Activated CD4-positive, alpha-beta T cell treated with anti-CD3 and anti-CD28 coated beads, Interleukin-2, amount 10 ng/mL, durations not matched to agents 7 days and 5 days (primary cell): ENCODE measurements around the gene SNPH. TPM values are rescaled to one million over a fixed set of nuclear protein-coding genes. Genes with fewer than 3 reads are reported as not detected.

Source experiments
- CTCF ChIA-PET: fragments of 350-600 bp; sonication (Branson Sonifier 250); formaldehyde crosslinking; loops from one replicate; lab custom pipeline; 2021; ENCODE audit warnings: antibody characterized with exemption; lab: Charles Lee
- POLR2A ChIA-PET: fragments of 350-600 bp; sonication (Branson Sonifier 250); formaldehyde crosslinking; loops from one replicate; lab custom pipeline; 2021; ENCODE audit warnings: antibody characterized with exemption; lab: Charles Lee
- DNase-seq: peaks from one replicate; pipeline ENCODE4 v3.0.0-alpha.2; 2020
- H3K27ac Mint-ChIP-seq: one replicate; pipeline ENCODE4 v1.8.0; 2021; ENCODE audit warnings: mild to moderate bottlenecking, moderate library complexity, mixed read lengths
- H3K27me3 Mint-ChIP-seq: one replicate; pipeline ENCODE4 v1.8.0; 2021; ENCODE audit warnings: mixed read lengths
- H3K36me3 Mint-ChIP-seq: one replicate; pipeline ENCODE4 v1.8.0; 2021; ENCODE audit warnings: low read depth, mixed read lengths
- H3K4me1 Mint-ChIP-seq: one replicate; pipeline ENCODE4 v1.8.0; 2021; ENCODE audit warnings: mixed read lengths
- H3K4me3 Mint-ChIP-seq: one replicate; pipeline ENCODE4 v1.8.0; 2021; ENCODE audit warnings: mild to moderate bottlenecking, moderate library complexity, mixed read lengths
- H3K9me3 Mint-ChIP-seq: one replicate; pipeline ENCODE4 v1.8.0; 2021; ENCODE audit warnings: mixed read lengths
- total RNA-seq, 2 experiments: library from RNA; stranded (reverse); gene quantifications; one replicate each; pipeline ENCODE4 v1.2.3, GENCODE V29; 2021

SNPH gene
- total RNA-seq, 2 experiments from 2014 or later: 7.3 to 8.4 TPM

- Mint-ChIP-seq H3K4me3 (no peak overlapping the region), H3K27ac (no peak overlapping the region), H3K9me3 (peaks cover 19% of the 10 kb centered on the region), H3K36me3 (peaks cover 23% of the 10 kb centered on the region), H3K27me3 (no peaks in the 10 kb centered on the region), H3K4me1 (peaks cover 26% of the 10 kb centered on the region)
- CTCF ChIA-PET: interaction anchor here (1.2 to 2.0 kb wide), 3 partner anchors 13 to 44 kb away, joined by 3 to 5 read pairs (median 3); no protein-coding TSS in a partner anchor
- POLR2A ChIA-PET: interaction anchor here (1.1 kb wide), 1 partner anchor 19 kb away, joined by 4 read pairs; no protein-coding TSS in a partner anchor
- DNase-seq: no peak
Observed at GRCh38 chr20:1345030-1345755, 79.1 kb downstream of the SNPH start.

- H3K4me1 Mint-ChIP-seq: peaks cover 28% of the 10 kb centered on the region
- peaks cover 28% of the 10 kb centered on the region for H3K36me3 Mint-ChIP-seq
- no peak for DNase-seq
- no peak overlapping the region for H3K4me3 Mint-ChIP-seq
- POLR2A ChIA-PET: no interaction called here
- H3K27ac Mint-ChIP-seq: no peak overlapping the region
- CTCF ChIA-PET: interaction anchor here (1.2 to 2.0 kb wide), 3 partner anchors 13 to 45 kb away, joined by 3 to 5 read pairs (median 3); no protein-coding TSS in a partner anchor
- H3K9me3 Mint-ChIP-seq: peaks cover 23% of the 10 kb centered on the region
- H3K27me3 Mint-ChIP-seq: no peaks in the 10 kb centered on the region
Observed at GRCh38 chr20:1345756-1346093, 79.6 kb downstream of the SNPH start.

GRCh38 chr20:1346315-1346969 is 80.3 kb downstream of the SNPH start:
- Mint-ChIP-seq H3K4me3 (no peak overlapping the region), H3K9me3 (peaks cover 24% of the 10 kb centered on the region), H3K4me1 (peaks cover 28% of the 10 kb centered on the region), H3K27ac (peak overlapping the region; percentile 43), H3K27me3 (no peaks in the 10 kb centered on the region), H3K36me3 (peaks cover 34% of the 10 kb centered on the region)
- CTCF ChIA-PET: interaction anchor here (1.7 kb wide), 1 partner anchor 21 kb away, joined by 3 read pairs; no protein-coding TSS in a partner anchor
- DNase-seq: no peak
- POLR2A ChIA-PET: no interaction called here

- H3K27ac Mint-ChIP-seq: no peak overlapping the region
- no peak overlapping the region for H3K4me3 Mint-ChIP-seq
- no peak for DNase-seq
- H3K4me1 Mint-ChIP-seq: peaks cover 21% of the 10 kb centered on the region
- H3K36me3 Mint-ChIP-seq: peaks cover 84% of the 10 kb centered on the region
- CTCF ChIA-PET: no interaction called here
- H3K9me3 Mint-ChIP-seq: peaks cover 24% of the 10 kb centered on the region
- H3K27me3 Mint-ChIP-seq: no peaks in the 10 kb centered on the region
- POLR2A ChIA-PET: no interaction called here
Observed at GRCh38 chr20:1353956-1354355, 87.9 kb downstream of the SNPH start.

GRCh38 chr20:1357921-1358671 is 92.0 kb downstream of the SNPH start:
- H3K36me3 Mint-ChIP-seq: peaks cover 87% of the 10 kb centered on the region
- H3K27me3 Mint-ChIP-seq: no peaks in the 10 kb centered on the region
- peak overlapping the region; percentile 83 for H3K27ac Mint-ChIP-seq
- CTCF ChIA-PET: interaction anchor here (0.9 to 1.1 kb wide), 3 partner anchors 16 to 33 kb away, joined by 3 read pairs; no protein-coding TSS in a partner anchor
- peak overlapping the region; percentile 48 for H3K4me3 Mint-ChIP-seq
- peak; percentile 34 for DNase-seq
- POLR2A ChIA-PET: no interaction called here
- peaks cover 52% of the 10 kb centered on the region for H3K4me1 Mint-ChIP-seq
- H3K9me3 Mint-ChIP-seq: peaks cover 9% of the 10 kb centered on the region

Other genes starting within 250 kb of the SNPH start
- 100 to 1,000 TPM; 127 to 143 TPM for gene PSMF1, start 147.7 kb upstream of the SNPH start, total RNA-seq
- under 1 TPM in 1 of 2 experiments, not detected in 1; 0.10 TPM for gene TMEM74B, start 81.3 kb upstream of the SNPH start, total RNA-seq
- gene C20orf202, start 62.8 kb upstream of the SNPH start, total RNA-seq: not detected
- gene RAD21L1, start 40.2 kb upstream of the SNPH start, total RNA-seq: under 1 TPM in 1 of 2 experiments, not detected in 1; 0.27 TPM
- gene SDCBP2, start 62.8 kb downstream of the SNPH start, total RNA-seq: 1 to 10 TPM; 1.4 to 2.2 TPM
- gene FKBP1A, start 126.8 kb downstream of the SNPH start, total RNA-seq: 100 to 1,000 TPM; 207 to 238 TPM
- gene NSFL1C, start 200.6 kb downstream of the SNPH start, total RNA-seq: 10 to 100 TPM; 56.5 to 64.8 TPM
- not detected for gene SIRPB2, start 225.1 kb downstream of the SNPH start, total RNA-seq